ENCODE results near the gene TOX2.

Gene TOX2, protein sequence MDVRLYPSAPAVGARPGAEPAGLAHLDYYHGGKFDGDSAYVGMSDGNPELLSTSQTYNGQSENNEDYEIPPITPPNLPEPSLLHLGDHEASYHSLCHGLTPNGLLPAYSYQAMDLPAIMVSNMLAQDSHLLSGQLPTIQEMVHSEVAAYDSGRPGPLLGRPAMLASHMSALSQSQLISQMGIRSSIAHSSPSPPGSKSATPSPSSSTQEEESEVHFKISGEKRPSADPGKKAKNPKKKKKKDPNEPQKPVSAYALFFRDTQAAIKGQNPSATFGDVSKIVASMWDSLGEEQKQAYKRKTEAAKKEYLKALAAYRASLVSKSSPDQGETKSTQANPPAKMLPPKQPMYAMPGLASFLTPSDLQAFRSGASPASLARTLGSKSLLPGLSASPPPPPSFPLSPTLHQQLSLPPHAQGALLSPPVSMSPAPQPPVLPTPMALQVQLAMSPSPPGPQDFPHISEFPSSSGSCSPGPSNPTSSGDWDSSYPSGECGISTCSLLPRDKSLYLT

GRCh38 chr20:43914311-43915210 is at the start of gene TOX2:
Gene TOX2, plus strand, starts transcription at chr20:43914852. Its CDS starts 40 bp downstream, at chr20:43914892.
- peak in 1 of 2 experiments; percentile 49 for DNase-seq

DNA sequence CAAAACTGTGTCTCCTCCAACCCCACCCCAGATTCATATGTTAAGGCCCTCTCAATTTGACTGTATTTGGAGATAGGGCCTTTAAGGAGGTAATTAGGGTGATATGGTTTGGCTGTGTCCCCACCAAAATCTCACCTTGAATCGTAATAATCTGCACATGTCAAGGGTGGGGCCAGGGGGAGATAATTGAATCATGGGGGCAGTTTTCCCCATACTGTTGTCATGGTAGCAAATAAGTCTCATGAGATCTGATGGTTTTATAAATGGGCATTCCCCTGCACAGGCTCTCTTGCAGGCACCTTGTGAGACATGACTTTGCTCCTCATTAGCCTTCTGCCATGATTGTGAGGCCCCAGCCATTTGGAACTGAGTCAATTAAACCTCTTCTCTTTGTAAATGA is 46.6 kb upstream of the TOX2 start:
- no peak for DNase-seq

GRCh38 chr20:43870484-43870883 is 44.2 kb upstream of the TOX2 start:
- no peak for DNase-seq

- no peak for DNase-seq
These were observed 35.9 kb upstream of the TOX2 start for GRCh38 chr20:43878776-43879175.

DNA sequence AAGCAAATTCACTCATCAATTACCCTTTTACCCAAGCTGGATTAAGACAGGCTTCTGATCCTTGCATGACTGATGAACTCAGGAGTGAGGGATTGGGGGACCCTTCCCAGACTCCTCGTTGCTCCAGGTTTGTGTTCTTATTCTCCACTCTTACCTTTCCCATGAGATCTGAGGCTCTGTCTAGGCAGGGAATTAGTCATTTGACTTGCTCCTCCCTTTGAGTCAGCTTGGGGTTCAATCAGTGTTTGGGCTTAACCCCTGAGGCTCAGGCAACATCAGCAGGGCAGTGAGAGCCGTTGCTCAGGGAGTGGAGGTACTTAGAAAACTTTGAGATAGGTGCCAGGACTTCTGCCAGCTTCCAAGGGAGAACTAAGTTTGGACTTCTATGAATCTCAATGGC is 20.7 kb upstream of the TOX2 start:
- DNase-seq: no peak

GRCh38 chr20:43894491-43894890 is 20.2 kb upstream of the TOX2 start:
- DNase-seq: no peak

DNA sequence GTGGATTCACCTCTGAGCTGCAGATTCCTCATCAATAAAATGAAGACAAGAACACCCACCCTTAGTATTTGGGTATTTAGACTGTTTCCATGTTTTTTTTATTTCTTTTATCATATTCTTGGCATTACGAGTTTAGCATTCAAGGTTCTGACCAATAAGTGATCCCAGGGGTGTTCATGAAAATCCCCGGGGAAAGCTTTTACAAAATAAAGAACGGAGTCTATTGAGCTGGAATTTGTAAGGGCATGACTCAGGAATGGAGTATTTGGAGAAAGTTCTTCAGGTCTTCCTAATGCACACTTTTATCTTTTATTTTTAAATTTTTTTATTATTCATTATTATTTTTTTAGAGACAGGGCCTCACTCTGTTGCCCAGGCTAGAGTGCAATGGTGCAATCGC is 19.4 kb upstream of the TOX2 start:
- no peak for DNase-seq

DNA sequence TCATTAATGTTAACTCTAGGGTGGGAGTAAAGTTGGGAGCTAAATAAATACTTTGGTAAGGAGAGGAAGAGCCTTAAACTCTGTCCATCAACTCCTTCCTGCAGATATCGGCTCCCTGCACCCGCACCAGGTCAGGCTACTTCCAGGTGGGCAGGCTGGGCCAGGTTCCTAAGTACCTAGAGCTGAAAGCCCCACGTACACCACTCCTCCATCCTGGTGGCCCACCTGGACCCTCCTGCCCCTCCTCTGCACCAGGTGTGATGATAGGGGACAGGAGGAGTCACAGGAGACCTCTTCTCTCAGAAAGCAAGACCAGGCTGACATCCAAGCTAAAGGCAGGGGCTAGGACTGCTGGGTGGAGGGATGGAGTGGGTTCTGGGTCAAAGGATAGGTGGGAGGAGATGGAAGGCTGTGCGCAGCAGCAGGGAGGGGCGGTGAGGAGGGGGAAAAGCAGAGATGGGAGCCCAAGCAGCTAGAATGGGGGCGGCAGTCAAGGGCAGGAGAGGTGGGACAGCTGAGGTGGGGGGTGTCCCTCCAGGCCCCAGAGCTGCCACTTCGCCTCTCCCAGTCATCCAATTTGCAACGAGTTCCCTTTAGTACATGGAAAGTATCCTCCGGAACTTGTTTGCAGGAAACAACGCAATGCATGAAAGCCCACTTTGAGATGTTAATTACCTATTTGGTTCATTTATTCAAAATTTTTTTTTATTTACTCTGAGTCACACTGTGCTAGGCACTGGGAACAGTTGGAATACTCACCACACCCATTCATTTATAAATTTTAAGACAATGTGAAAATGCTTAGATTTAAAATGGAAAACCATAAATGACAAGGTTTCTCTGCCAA is 15.2 kb upstream of the TOX2 start:
- DNase-seq: no peak

DNA sequence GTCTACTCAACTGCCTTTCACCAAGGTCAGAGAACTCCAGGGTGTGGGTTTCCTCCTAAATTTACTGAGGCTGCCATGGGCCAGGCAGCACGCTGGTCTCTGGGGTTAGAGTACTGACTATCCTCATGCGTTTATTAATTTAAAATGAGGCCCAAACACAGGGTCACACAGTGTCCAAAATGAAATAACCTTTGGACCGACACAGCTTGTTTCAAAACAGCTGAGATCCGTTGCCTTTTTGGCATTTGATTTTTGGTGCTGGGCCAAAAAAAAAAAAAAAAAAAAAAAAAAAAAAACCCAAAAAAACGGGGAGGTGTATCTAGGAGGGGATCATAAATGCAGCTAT is 14.6 kb upstream of the TOX2 start:
- DNase-seq: no peak

GRCh38 chr20:43900496-43900895 is 14.2 kb upstream of the TOX2 start:
- DNase-seq: no peak

DNA sequence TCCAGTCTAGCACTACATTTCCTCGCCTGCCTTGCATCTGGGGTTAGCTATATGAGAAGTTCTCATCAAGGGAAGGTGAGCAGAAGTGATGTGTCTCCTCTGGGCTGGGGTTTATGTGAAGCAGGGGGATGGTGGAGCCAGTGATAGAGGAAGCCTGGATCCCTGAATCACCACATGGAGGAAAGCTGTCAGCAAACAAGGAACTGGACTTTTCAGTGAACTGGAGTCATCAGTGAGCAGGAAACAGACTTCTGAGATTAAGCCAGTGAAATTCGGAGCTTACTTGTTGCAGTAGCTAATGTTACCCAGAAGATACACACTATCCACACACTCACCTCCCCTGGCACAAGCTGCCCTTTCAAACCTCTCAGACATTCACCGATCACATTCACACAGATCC is 13.4 kb upstream of the TOX2 start:
- no peak for DNase-seq

GRCh38 chr20:43903953-43904826 is 10.5 kb upstream of the TOX2 start:
- no peak for DNase-seq

- no peak for DNase-seq
These were observed 9.8 kb upstream of the TOX2 start for GRCh38 chr20:43904827-43905177.

- DNase-seq: no peak
These were observed 8.1 kb upstream of the TOX2 start for GRCh38 chr20:43906505-43907034.

- DNase-seq: no peak
These were observed 5.4 kb upstream of the TOX2 start for GRCh38 chr20:43909211-43909610.

DNA sequence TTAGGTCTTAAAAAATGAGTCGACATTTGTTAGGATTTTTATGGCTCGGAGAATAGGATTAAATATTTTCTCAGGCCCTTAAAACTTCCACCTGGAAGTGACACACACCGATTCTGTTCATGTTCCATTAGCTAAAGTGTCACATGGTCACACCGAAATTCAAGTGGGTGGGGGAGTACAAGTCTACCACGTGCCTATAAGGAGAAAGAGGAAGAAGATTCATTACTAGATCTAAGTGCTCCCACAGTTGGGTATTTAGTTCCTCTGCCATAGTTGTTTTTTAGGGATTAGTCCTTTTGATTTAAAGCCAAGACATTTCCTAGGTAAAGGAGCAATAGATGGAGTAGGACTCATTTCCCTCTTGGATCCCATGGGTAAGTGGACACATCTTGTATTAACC is 4.9 kb upstream of the TOX2 start:
- DNase-seq: no peak

GRCh38 chr20:43910564-43910963 is 4.1 kb upstream of the TOX2 start:
- DNase-seq: no peak

GRCh38 chr20:43911066-43911465 is 3.6 kb upstream of the TOX2 start:
- DNase-seq: no peak

GRCh38 chr20:43913291-43914025 is 1.2 kb upstream of the TOX2 start:
- no peak for DNase-seq

- no peak for DNase-seq
These were observed 790 bp downstream of the TOX2 start for GRCh38 chr20:43915211-43916072.

Data from NCI-H524 (cell line).